K562 (cell line): ENCODE data around the gene CELA3B. TPM values are rescaled to one million over a fixed set of nuclear protein-coding genes. Genes with fewer than 3 reads are reported as not detected.

ENCODE experiments used
- CHD7 ChIP-seq: fragments of 200-600 bp; sonication (generic); IDR thresholded peaks from one replicate; pipeline ENCODE4 v1.6.1; 2012; ENCODE audit warnings: mild to moderate bottlenecking, low read depth, low read length, inconsistent platforms
- ESRRA ChIP-seq: fragments of 450-650 bp; IDR thresholded peaks from 2 replicates; pipeline ENCODE4 v1.6.1; 2014; ENCODE audit warnings: low read depth, mild to moderate bottlenecking, moderate library complexity, borderline replicate concordance
- FOXA3 ChIP-seq, 2 experiments: fragments of 450-650 bp in 1 of 2; sonication (generic) in 1 of 2; formaldehyde crosslinking; IDR thresholded peaks in 1 of 2; conservative IDR thresholded peaks in 1 of 2; 2 replicates each; pipeline versions ENCODE4 v1.4.0 to v1.8.0; 2020 to 2022; ENCODE audit warnings: mild to moderate bottlenecking in 2 of 2, missing genetic modification reagents in 1 of 2
- FOXO4 ChIP-seq: fragments of 450-650 bp; formaldehyde crosslinking; IDR thresholded peaks from 2 replicates; pipeline ENCODE4 v1.4.0; 2020; ENCODE audit warnings: mild to moderate bottlenecking, moderate library complexity
- LEF1 ChIP-seq: fragments of 450-650 bp; IDR thresholded peaks from 2 replicates; pipeline ENCODE4 v1.6.1; 2016; ENCODE audit warnings: mild to moderate bottlenecking
- NFIC ChIP-seq: fragments of 450-650 bp; IDR thresholded peaks from 2 replicates; pipeline ENCODE4 v1.6.1; 2017; ENCODE audit warnings: mild to moderate bottlenecking, inconsistent platforms
- PYGO2 ChIP-seq: fragments of 450-650 bp; IDR thresholded peaks from 2 replicates; pipeline ENCODE4 v1.6.1; 2016; ENCODE audit warnings: mild to moderate bottlenecking, missing genetic modification characterization, moderate library complexity, missing compliant biosample characterization
- RAD21 ChIP-seq, 2 experiments: fragments of 250-450 bp in 1 of 2; fragments of 450-650 bp in 1 of 2; sonication (Bioruptor Pico) in 1 of 2; formaldehyde crosslinking in 1 of 2; IDR thresholded peaks in 1 of 2; conservative IDR thresholded peaks in 1 of 2; 2 replicates each; pipeline versions ENCODE4 v1.4.0 to v1.8.0; 2020 to 2022; ENCODE audit warnings: mild to moderate bottlenecking in 2 of 2, moderate library complexity in 1 of 2
- STAT6 ChIP-seq: sonication (generic); formaldehyde crosslinking; IDR thresholded peaks from 2 replicates; pipeline ENCODE4 v1.8.1; 2023; ENCODE audit warnings: mild to moderate bottlenecking, missing genetic modification reagents
- polyA plus RNA-seq, 8 experiments: library from polyadenylated mRNA; depleted of rRNA in 4 of 8; stranded (reverse) in 5 of 8; unstranded in 3 of 8; fragments of >200 nt; fragmentation: Nextera tagmentation in 2 of 8; fragmentation: Illumina TruSeq in 1 of 8; extraction: Ambion mirVana in 2 of 8; extraction: Trizol in 1 of 8; gene quantifications; 2 replicates each; pipeline versions ENCODE4 v1.2.1 to v1.2.3, GENCODE V29; 2011 to 2014; ENCODE audit warnings: inconsistent platforms in 1 of 8, missing spikeins in 1 of 8
- total RNA-seq, 7 experiments: library from RNA; depleted of rRNA in 6 of 7; stranded (reverse); fragments of >200 nt in 6 of 7; fragmentation: Illumina TruSeq in 2 of 7; extraction: Trizol in 2 of 7; gene quantifications; 2 replicates each; pipeline versions ENCODE4 v1.2.1 to v1.2.3, GENCODE V29; 2011 to 2021; ENCODE audit warnings: low replicate concordance in 1 of 7

Gene CELA3B
- total and polyA plus RNA-seq, 9 of the 15 experiments (the other 6 are each of a cell fraction or from before 2014, with no cell fraction given) = 3.1 TPM; not detected in 8

GRCh38 chr1:22018583-22019559 lies 42.0 kb downstream of the CELA3B start (continued):
- TF ChIP-seq RAD21 (CRISPR knock-in tag; conservative IDR thresholded peaks at IDR 0.05 in 1 of 2, IDR thresholded peaks at IDR 0.05 in 1 of 2) (peak in 1 of 2 experiments; percentile 50; a peak in 3 of 4 replicates), NFIC (0 out of 2 replicates have a peak, but pooled peaks have one; percentile 8), FOXA3 (CRISPR knock-in tag; conservative IDR thresholded peaks at IDR 0.05 in 1 of 2, IDR thresholded peaks at IDR 0.05 in 1 of 2) (no peak), CHD7 (no peak), ESRRA (peak; percentile 93; the same call in 1 of the 2 replicates), FOXO4 (CRISPR knock-in tag) (no peak), STAT6 (CRISPR knock-in tag) (no peak), PYGO2 (tag) (peak; percentile 44; the same call in 1 of the 2 replicates), LEF1 (peak; percentile 92)
